GM12878 (cell line): Measurements from ENCODE around the gene SFXN4. TPM values are rescaled to one million over a fixed set of nuclear protein-coding genes. Genes with fewer than 3 reads are reported as not detected.

Experiments used
- CBFB ChIP-seq: IDR thresholded peaks from 2 replicates; pipeline ENCODE4 v1.6.1; 2016; ENCODE audit warnings: antibody characterized with exemption, low read depth
- CHD1 ChIP-seq: IDR thresholded peaks from 2 replicates; pipeline ENCODE4 v1.6.1; 2012; ENCODE audit warnings: low read depth, low read length, improper control_type of control experiment
- CHD4 ChIP-seq: fragments of 200-600 bp; sonication (generic); IDR thresholded peaks from 2 replicates; pipeline ENCODE4 v1.6.1; 2016; ENCODE audit warnings: mild to moderate bottlenecking
- FOXM1 ChIP-seq: IDR thresholded peaks from 2 replicates; pipeline ENCODE4 v1.6.1; 2012; ENCODE audit warnings: low read depth, mild to moderate bottlenecking, inconsistent platforms, low read length, moderate library complexity
- HDAC6 ChIP-seq: fragments of 200-600 bp; sonication (generic); IDR thresholded peaks from one replicate; pipeline ENCODE4 v1.8.0; 2017; ENCODE audit warnings: antibody characterized with exemption; ENCODE audit not compliant: unreplicated experiment
- KDM1A ChIP-seq: fragments of 200-600 bp; sonication (generic); IDR thresholded peaks from 2 replicates; pipeline ENCODE4 v1.6.1; 2016; ENCODE audit warnings: borderline replicate concordance
- PAX5 ChIP-seq: IDR thresholded peaks from 2 replicates; pipeline ENCODE4 v1.6.1; 2011; ENCODE audit warnings: low read depth, low read length, borderline replicate concordance
- SMC3 ChIP-seq: IDR thresholded peaks from 2 replicates; pipeline ENCODE4 v1.6.1; 2011; ENCODE audit warnings: low read length, improper control_type of control experiment, borderline replicate concordance
- ZSCAN29 ChIP-seq: fragments of 450-650 bp; IDR thresholded peaks from 2 replicates; pipeline ENCODE4 v1.6.1; 2017; ENCODE audit warnings: mild to moderate bottlenecking, moderate library complexity
- polyA plus RNA-seq, 11 experiments: library from polyadenylated mRNA; depleted of rRNA in 4 of 11; unstranded in 6 of 11; stranded (reverse) in 5 of 11; fragments of >200 nt; fragmentation: Nextera tagmentation in 4 of 11; fragmentation: Illumina TruSeq in 1 of 11; extraction: Ambion mirVana in 4 of 11; extraction: Trizol in 1 of 11; gene quantifications; 1 replicate in 1 of 11; 2 replicates in 10 of 11; pipeline versions ENCODE4 v1.2.1 to v1.2.3, GENCODE V29; 2011 to 2016; ENCODE audit warnings: inconsistent platforms in 2 of 11, missing spikeins in 2 of 11, low read depth in 1 of 11
- total RNA-seq, 4 experiments: library from RNA; depleted of rRNA in 3 of 4; stranded (reverse); fragments of >200 nt in 3 of 4; fragmentation: Illumina TruSeq in 1 of 4; extraction: Trizol in 1 of 4; gene quantifications; 2 replicates each; pipeline versions ENCODE4 v1.2.1 to v1.2.3, GENCODE V29; 2013 to 2021
- TF ChIP-seq, protein P1 (sequence below): fragments of 450-650 bp; IDR thresholded peaks from 2 replicates; pipeline ENCODE4 v1.6.1; 2017; ENCODE audit warnings: mild to moderate bottlenecking, low read depth, inconsistent platforms; ENCODE audit not compliant: poor library complexity, severe bottlenecking
- TF ChIP-seq, protein P2 (sequence below): fragments of 450-650 bp; IDR thresholded peaks from 2 replicates; pipeline ENCODE4 v1.6.1; 2017; ENCODE audit warnings: mild to moderate bottlenecking, moderate library complexity
- TF ChIP-seq, protein P3 (sequence below): fragments of 450-650 bp; IDR thresholded peaks from 2 replicates; pipeline ENCODE4 v1.6.1; 2017; ENCODE audit warnings: antibody characterized with exemption, mild to moderate bottlenecking, moderate library complexity
- TF ChIP-seq, protein P4 (sequence below): fragments of 450-650 bp; IDR thresholded peaks from 2 replicates; pipeline ENCODE4 v1.6.1; 2014; ENCODE audit warnings: mild to moderate bottlenecking
- TF ChIP-seq, protein P5 (sequence below): fragments of 450-650 bp; IDR thresholded peaks from 2 replicates; pipeline ENCODE4 v1.6.1; 2017; ENCODE audit warnings: borderline replicate concordance

Gene SFXN4
- total and polyA plus RNA-seq, 10 of the 15 experiments (the other 5 are each of a cell fraction or from before 2014, with no cell fraction given), result 40.7 to 111 (median 48.8) TPM

DNA sequence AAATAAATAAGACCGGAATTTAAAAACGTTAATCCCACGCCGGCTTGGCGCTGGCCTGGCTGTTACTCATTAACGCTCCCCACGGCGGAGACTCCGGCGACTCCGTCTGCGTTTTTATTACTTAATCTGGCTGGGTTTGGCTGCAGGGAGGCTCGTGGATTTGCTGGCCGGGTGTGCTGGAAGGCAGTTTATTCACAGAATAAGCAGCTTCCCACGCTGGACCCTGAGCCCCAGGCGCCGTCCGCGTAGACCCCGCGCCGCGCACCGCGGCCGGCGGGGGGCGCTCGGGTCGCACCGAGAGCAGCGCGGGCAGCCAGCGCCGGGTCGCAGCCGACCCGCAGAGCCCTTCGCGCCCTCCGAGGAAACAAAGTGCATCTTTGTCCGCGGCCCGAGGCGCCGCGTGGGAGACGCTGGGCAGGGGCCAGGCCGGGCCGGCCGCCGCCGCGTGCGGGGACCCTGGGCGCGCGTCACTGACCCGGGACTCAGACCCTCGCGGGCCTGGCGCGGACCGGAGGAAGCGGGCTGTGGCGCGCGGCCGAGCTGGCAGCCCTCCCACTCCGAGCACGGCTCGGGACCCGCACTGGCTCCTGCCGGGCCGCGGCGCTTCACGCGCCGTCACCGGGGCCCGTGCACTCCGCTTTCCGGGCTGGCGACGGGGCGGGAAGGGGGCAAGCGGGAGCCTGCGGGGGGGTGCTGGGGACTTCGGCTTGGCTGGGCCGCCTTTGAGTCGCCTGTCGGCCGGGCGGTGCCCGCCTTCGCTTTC, 41.3 kb upstream of the SFXN4 start (continued):
- TF ChIP-seq CBFB (no peak), ZSCAN29 (peak; percentile 100), CHD4 (no peak), KDM1A (no peak), SMC3 (peak; percentile 56), FOXM1 (no peak), HDAC6 (peak; percentile 38), CHD1 (0 out of 2 replicates have a peak, but pooled peaks have one; percentile 33), PAX5 (0 out of 2 replicates have a peak, but pooled peaks have one; percentile 13)
- TF ChIP-seq, protein P1, sequence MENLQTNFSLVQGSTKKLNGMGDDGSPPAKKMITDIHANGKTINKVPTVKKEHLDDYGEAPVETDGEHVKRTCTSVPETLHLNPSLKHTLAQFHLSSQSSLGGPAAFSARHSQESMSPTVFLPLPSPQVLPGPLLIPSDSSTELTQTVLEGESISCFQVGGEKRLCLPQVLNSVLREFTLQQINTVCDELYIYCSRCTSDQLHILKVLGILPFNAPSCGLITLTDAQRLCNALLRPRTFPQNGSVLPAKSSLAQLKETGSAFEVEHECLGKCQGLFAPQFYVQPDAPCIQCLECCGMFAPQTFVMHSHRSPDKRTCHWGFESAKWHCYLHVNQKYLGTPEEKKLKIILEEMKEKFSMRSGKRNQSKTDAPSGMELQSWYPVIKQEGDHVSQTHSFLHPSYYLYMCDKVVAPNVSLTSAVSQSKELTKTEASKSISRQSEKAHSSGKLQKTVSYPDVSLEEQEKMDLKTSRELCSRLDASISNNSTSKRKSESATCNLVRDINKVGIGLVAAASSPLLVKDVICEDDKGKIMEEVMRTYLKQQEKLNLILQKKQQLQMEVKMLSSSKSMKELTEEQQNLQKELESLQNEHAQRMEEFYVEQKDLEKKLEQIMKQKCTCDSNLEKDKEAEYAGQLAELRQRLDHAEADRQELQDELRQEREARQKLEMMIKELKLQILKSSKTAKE, result no peak
- TF ChIP-seq, protein P2, sequence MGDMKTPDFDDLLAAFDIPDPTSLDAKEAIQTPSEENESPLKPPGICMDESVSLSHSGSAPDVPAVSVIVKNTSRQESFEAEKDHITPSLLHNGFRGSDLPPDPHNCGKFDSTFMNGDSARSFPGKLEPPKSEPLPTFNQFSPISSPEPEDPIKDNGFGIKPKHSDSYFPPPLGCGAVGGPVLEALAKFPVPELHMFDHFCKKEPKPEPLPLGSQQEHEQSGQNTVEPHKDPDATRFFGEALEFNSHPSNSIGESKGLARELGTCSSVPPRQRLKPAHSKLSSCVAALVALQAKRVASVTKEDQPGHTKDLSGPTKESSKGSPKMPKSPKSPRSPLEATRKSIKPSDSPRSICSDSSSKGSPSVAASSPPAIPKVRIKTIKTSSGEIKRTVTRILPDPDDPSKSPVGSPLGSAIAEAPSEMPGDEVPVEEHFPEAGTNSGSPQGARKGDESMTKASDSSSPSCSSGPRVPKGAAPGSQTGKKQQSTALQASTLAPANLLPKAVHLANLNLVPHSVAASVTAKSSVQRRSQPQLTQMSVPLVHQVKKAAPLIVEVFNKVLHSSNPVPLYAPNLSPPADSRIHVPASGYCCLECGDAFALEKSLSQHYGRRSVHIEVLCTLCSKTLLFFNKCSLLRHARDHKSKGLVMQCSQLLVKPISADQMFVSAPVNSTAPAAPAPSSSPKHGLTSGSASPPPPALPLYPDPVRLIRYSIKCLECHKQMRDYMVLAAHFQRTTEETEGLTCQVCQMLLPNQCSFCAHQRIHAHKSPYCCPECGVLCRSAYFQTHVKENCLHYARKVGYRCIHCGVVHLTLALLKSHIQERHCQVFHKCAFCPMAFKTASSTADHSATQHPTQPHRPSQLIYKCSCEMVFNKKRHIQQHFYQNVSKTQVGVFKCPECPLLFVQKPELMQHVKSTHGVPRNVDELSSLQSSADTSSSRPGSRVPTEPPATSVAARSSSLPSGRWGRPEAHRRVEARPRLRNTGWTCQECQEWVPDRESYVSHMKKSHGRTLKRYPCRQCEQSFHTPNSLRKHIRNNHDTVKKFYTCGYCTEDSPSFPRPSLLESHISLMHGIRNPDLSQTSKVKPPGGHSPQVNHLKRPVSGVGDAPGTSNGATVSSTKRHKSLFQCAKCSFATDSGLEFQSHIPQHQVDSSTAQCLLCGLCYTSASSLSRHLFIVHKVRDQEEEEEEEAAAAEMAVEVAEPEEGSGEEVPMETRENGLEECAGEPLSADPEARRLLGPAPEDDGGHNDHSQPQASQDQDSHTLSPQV, result peak; percentile 60; the same call in 1 of the 2 replicates
- TF ChIP-seq, protein P3, sequence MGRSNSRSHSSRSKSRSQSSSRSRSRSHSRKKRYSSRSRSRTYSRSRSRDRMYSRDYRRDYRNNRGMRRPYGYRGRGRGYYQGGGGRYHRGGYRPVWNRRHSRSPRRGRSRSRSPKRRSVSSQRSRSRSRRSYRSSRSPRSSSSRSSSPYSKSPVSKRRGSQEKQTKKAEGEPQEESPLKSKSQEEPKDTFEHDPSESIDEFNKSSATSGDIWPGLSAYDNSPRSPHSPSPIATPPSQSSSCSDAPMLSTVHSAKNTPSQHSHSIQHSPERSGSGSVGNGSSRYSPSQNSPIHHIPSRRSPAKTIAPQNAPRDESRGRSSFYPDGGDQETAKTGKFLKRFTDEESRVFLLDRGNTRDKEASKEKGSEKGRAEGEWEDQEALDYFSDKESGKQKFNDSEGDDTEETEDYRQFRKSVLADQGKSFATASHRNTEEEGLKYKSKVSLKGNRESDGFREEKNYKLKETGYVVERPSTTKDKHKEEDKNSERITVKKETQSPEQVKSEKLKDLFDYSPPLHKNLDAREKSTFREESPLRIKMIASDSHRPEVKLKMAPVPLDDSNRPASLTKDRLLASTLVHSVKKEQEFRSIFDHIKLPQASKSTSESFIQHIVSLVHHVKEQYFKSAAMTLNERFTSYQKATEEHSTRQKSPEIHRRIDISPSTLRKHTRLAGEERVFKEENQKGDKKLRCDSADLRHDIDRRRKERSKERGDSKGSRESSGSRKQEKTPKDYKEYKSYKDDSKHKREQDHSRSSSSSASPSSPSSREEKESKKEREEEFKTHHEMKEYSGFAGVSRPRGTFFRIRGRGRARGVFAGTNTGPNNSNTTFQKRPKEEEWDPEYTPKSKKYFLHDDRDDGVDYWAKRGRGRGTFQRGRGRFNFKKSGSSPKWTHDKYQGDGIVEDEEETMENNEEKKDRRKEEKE, result no peak
- TF ChIP-seq, protein P4, sequence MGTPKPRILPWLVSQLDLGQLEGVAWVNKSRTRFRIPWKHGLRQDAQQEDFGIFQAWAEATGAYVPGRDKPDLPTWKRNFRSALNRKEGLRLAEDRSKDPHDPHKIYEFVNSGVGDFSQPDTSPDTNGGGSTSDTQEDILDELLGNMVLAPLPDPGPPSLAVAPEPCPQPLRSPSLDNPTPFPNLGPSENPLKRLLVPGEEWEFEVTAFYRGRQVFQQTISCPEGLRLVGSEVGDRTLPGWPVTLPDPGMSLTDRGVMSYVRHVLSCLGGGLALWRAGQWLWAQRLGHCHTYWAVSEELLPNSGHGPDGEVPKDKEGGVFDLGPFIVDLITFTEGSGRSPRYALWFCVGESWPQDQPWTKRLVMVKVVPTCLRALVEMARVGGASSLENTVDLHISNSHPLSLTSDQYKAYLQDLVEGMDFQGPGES, result no peak
- TF ChIP-seq, protein P5, sequence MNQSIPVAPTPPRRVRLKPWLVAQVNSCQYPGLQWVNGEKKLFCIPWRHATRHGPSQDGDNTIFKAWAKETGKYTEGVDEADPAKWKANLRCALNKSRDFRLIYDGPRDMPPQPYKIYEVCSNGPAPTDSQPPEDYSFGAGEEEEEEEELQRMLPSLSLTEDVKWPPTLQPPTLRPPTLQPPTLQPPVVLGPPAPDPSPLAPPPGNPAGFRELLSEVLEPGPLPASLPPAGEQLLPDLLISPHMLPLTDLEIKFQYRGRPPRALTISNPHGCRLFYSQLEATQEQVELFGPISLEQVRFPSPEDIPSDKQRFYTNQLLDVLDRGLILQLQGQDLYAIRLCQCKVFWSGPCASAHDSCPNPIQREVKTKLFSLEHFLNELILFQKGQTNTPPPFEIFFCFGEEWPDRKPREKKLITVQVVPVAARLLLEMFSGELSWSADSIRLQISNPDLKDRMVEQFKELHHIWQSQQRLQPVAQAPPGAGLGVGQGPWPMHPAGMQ, result no peak
- TF ChIP-seq, all 136 proteins: peak for 30
